Spleen (tissue), 7 donors: ENCODE data around the gene NFIL3.

Experiments used
- CTCF ChIP-seq, 11 experiments: fragments of 200-600 bp in 7 of 11; fragments of 450-650 bp in 4 of 11; sonication (generic) in 4 of 11; IDR thresholded peaks in 8 of 11; conservative IDR thresholded peaks in 3 of 11; 1 replicate in 7 of 11; 2 replicates in 4 of 11; pipeline versions ENCODE4 v1.4.0 to v1.8.0; 2016 to 2021; ENCODE audit warnings: antibody characterized with exemption in 11 of 11, inconsistent platforms in 4 of 11, mild to moderate bottlenecking in 1 of 11
- POLR2AphosphoS5 ChIP-seq, 3 donors: sonication (generic); formaldehyde crosslinking; IDR thresholded peaks; one replicate each; pipeline ENCODE4 v1.5.1; 2017; ENCODE audit warnings: antibody characterized with exemption in 3 of 3
- donor health status: DM: no; HTN: no; CAD: no; lungs with moderate emphysema.
- donor health status: DM: no; HTN: no; CAD: no.
- donor health status: DM: no; HTN: no; CAD: no.

- TF ChIP-seq CTCF (IDR thresholded peaks at IDR 0.05 in 8 of 11, conservative IDR thresholded peaks at IDR 0.05 in 3 of 11) (no peak), POLR2AphosphoS5 (IDR thresholded peaks at IDR 0.05) (no peak)
Measured at GRCh38 chr9:91382298-91382697, 41.3 kb downstream of the NFIL3 start.
